H1 (cell line): ENCODE measurements around the gene ADD2. TPM values are rescaled to one million over a fixed set of nuclear protein-coding genes. Genes with fewer than 3 reads are reported as not detected.

ENCODE experiments used
- CTCF ChIA-PET: fragments of 300-600 bp; sonication (Branson Sonifier 250); formaldehyde crosslinking; loops from one replicate; lab custom pipeline; 2021; ENCODE audit not compliant: partially characterized antibody; lab: Charles Lee
- POLR2A ChIA-PET: fragments of 300-600 bp; sonication (Branson Sonifier 250); formaldehyde crosslinking; loops from one replicate; lab custom pipeline; 2021; ENCODE audit warnings: inconsistent platforms; ENCODE audit not compliant: partially characterized antibody; lab: Charles Lee
- DNase-seq, 2 experiments: peaks; one replicate each; pipeline versions ENCODE4 v3.0.0 to v3.0.0-alpha.2; 2010 to 2022; ENCODE audit warnings: low spot score in 2 of 2, low read depth in 1 of 2, mixed read lengths in 1 of 2
- FAIRE-seq: peaks from 2 replicates; lab custom pipeline; 2011; peaks lifted over from hg19 to GRCh38; lab: Jason Lieb, UNC
- H2AFZ ChIP-seq: 2 replicates; pipeline ENCODE4 v1.8.1; 2012; ENCODE audit warnings: low read length, inconsistent platforms
- H2AK5ac ChIP-seq: 2 replicates; pipeline ENCODE4 v1.6.1; 2013; ENCODE audit warnings: low read depth, low read length
- H2BK120ac ChIP-seq: replicated peaks from 2 replicates; pipeline ENCODE3; 2013; ENCODE audit warnings: low read depth, low read length, inconsistent platforms
- H2BK12ac ChIP-seq: 2 replicates; pipeline ENCODE4 v1.6.1; 2013; ENCODE audit warnings: low read depth, low read length
- H2BK15ac ChIP-seq: 2 replicates; pipeline ENCODE4 v1.6.1; 2013; ENCODE audit warnings: low read length
- H2BK20ac ChIP-seq: 2 replicates; pipeline ENCODE4 v1.6.1; 2013; ENCODE audit warnings: low read length
- H2BK5ac ChIP-seq: 2 replicates; pipeline ENCODE4 v1.6.1; 2013; ENCODE audit warnings: low read depth, low read length
- H3K14ac ChIP-seq: 2 replicates; pipeline ENCODE4 v1.6.1; 2013; ENCODE audit warnings: inconsistent platforms; ENCODE audit not compliant: insufficient read length
- H3K18ac ChIP-seq: 2 replicates; pipeline ENCODE4 v1.6.1; 2013; ENCODE audit warnings: low read length; ENCODE audit errors: extremely low read depth
- H3K23ac ChIP-seq: 2 replicates; pipeline ENCODE4 v1.6.1; 2013; ENCODE audit warnings: inconsistent platforms; ENCODE audit not compliant: insufficient read length
- H3K23me2 ChIP-seq: 2 replicates; pipeline ENCODE4 v1.6.1; 2013; ENCODE audit warnings: low read depth, low read length
- H3K27ac ChIP-seq: 2 replicates; pipeline ENCODE4 v1.6.1; 2011; ENCODE audit warnings: low read depth, low read length, inconsistent platforms
- H3K27me3 ChIP-seq, 4 experiments: replicated peaks in 1 of 4; 1 replicate in 1 of 4; 2 replicates in 3 of 4; pipeline versions ENCODE4 v1.6.1 to v1.8.1; 2011 to 2013; ENCODE audit warnings: low read length in 3 of 4, mild to moderate bottlenecking in 3 of 4, inconsistent platforms in 2 of 4, mixed read lengths in 2 of 4, moderate library complexity in 1 of 4; ENCODE audit not compliant: control insufficient read depth in 3 of 4, insufficient read depth in 3 of 4; ENCODE audit errors: extremely low read depth in 1 of 4
- H3K36me3 ChIP-seq, 4 experiments: 2 replicates each; pipeline versions ENCODE4 v1.6.1 to v1.8.1; 2011 to 2013; ENCODE audit warnings: mild to moderate bottlenecking in 4 of 4, low read length in 3 of 4, moderate library complexity in 2 of 4, control low read depth in 1 of 4, inconsistent platforms in 1 of 4; ENCODE audit not compliant: insufficient read depth in 4 of 4, control insufficient read depth in 2 of 4
- H3K4ac ChIP-seq: replicated peaks from 2 replicates; pipeline ENCODE3; 2013; ENCODE audit warnings: low read length, low read depth, mixed read lengths, inconsistent platforms; ENCODE audit not compliant: insufficient read length
- H3K4me1 ChIP-seq, 4 experiments: replicated peaks in 1 of 4; 1 replicate in 1 of 4; 2 replicates in 3 of 4; pipeline versions ENCODE4 v1.6.1 to v1.8.1; 2011 to 2013; ENCODE audit warnings: low read length in 3 of 4, inconsistent platforms in 2 of 4, mixed read lengths in 1 of 4; ENCODE audit not compliant: insufficient read depth in 4 of 4, control insufficient read depth in 3 of 4
- H3K4me2 ChIP-seq, 2 experiments: 2 replicates each; pipeline versions ENCODE4 v1.6.1 to v1.8.1; 2011 to 2013; ENCODE audit warnings: low read depth in 2 of 2, low read length in 2 of 2, control low read depth in 1 of 2, inconsistent platforms in 1 of 2, mild to moderate bottlenecking in 1 of 2; ENCODE audit not compliant: insufficient read depth in 1 of 2
- H3K4me3 ChIP-seq, 4 experiments: fragments of 200-600, 300-600 bp in 1 of 4; sonication (generic), shearing (Covaris generic), sonication (Bioruptor Twin) in 1 of 4; 2 replicates each; pipeline versions ENCODE4 v1.5.1 to v1.8.1; 2011 to 2016; ENCODE audit warnings: low read length in 4 of 4, low read depth in 3 of 4, control low read depth in 2 of 4, inconsistent platforms in 2 of 4, mild to moderate bottlenecking in 2 of 4, mixed read lengths in 1 of 4, moderate library complexity in 1 of 4; ENCODE audit not compliant: insufficient read depth in 2 of 4; ENCODE audit errors: extremely low read depth in 1 of 4
- H3K56ac ChIP-seq: replicated peaks from 2 replicates; pipeline ENCODE3; 2013; ENCODE audit warnings: low read depth, mild to moderate bottlenecking, mixed read lengths, low read length, inconsistent platforms; ENCODE audit not compliant: insufficient read length
- H3K79me1 ChIP-seq: 2 replicates; pipeline ENCODE4 v1.6.1; 2013; ENCODE audit warnings: low read depth, low read length, control low read depth
- H3K79me2 ChIP-seq, 2 experiments: 2 replicates each; pipeline versions ENCODE4 v1.6.1 to v1.8.1; 2012 to 2013; ENCODE audit warnings: low read length in 2 of 2, mild to moderate bottlenecking in 2 of 2, inconsistent platforms in 1 of 2; ENCODE audit not compliant: insufficient read depth in 2 of 2, control insufficient read depth in 1 of 2
- H3K9ac ChIP-seq, 4 experiments: replicated peaks in 1 of 4; 1 replicate in 1 of 4; 2 replicates in 3 of 4; pipeline versions ENCODE4 v1.6.1 to v1.8.1; 2011 to 2013; ENCODE audit warnings: low read depth in 3 of 4, low read length in 3 of 4, control low read depth in 2 of 4, mild to moderate bottlenecking in 2 of 4, moderate library complexity in 2 of 4, inconsistent platforms in 1 of 4; ENCODE audit errors: extremely low read depth in 1 of 4
- H3K9me3 ChIP-seq, 2 experiments: 2 replicates each; pipeline versions ENCODE4 v1.6.1 to v1.8.1; 2012 to 2013; ENCODE audit warnings: mild to moderate bottlenecking in 2 of 2, moderate library complexity in 2 of 2, control low read depth in 1 of 2, inconsistent platforms in 1 of 2, low read depth in 1 of 2, low read length in 1 of 2, mixed read lengths in 1 of 2; ENCODE audit not compliant: insufficient read depth in 2 of 2
- H4K20me1 ChIP-seq, 2 experiments: replicated peaks in 1 of 2; 2 replicates each; pipeline versions ENCODE3 to v1.8.1; 2011 to 2013; ENCODE audit warnings: inconsistent platforms in 2 of 2, low read length in 2 of 2, mild to moderate bottlenecking in 1 of 2; ENCODE audit not compliant: insufficient read depth in 2 of 2, control insufficient read depth in 1 of 2
- H4K5ac ChIP-seq: 2 replicates; pipeline ENCODE4 v1.6.1; 2013; ENCODE audit warnings: low read length, low read depth, mixed read lengths, inconsistent platforms; ENCODE audit not compliant: insufficient read length
- H4K8ac ChIP-seq: 2 replicates; pipeline ENCODE4 v1.8.0; 2013; ENCODE audit warnings: mild to moderate bottlenecking, moderate library complexity, low read length, inconsistent platforms; ENCODE audit not compliant: insufficient read depth; ENCODE audit errors: extremely low read depth
- H4K91ac ChIP-seq: replicated peaks from 2 replicates; pipeline ENCODE3; 2013; ENCODE audit warnings: low read length, mixed read lengths, inconsistent platforms; ENCODE audit not compliant: insufficient read length
- EGR1 ChIP-seq: IDR thresholded peaks from 2 replicates; pipeline ENCODE4 v1.6.1; 2011; ENCODE audit warnings: low read depth, low read length, borderline replicate concordance
- TAF7 ChIP-seq: optimal IDR thresholded peaks from 2 replicates; pipeline ENCODE3; 2011; ENCODE audit warnings: low read depth, mild to moderate bottlenecking, inconsistent platforms, low read length, moderate library complexity, borderline replicate concordance
- WGBS, 2 experiments: shearing (Covaris generic) in 1 of 2; methylation state at CpG; one replicate each; pipeline versions ENCODE4 v1.1.6 to v1.1.7; 2013 to 2015; ENCODE audit warnings: low lambda C conversion rate in 2 of 2, mixed read lengths in 2 of 2, inconsistent platforms in 1 of 2, low coverage in 1 of 2, missing lambda C conversion rate in 1 of 2; ENCODE audit not compliant: insufficient replicate concordance in 2 of 2, insufficient coverage in 1 of 2, insufficient read length in 1 of 2; ENCODE audit errors: extremely low coverage in 1 of 2, missing lambda C conversion rate in 1 of 2; 5-methylcytosine and 5-hydroxymethylcytosine counted together
- polyA plus RNA-seq, 7 experiments: library from polyadenylated mRNA; depleted of rRNA in 3 of 7; stranded (reverse) in 5 of 7; unstranded in 2 of 7; fragments of >200 nt in 5 of 7; fragments of 200-250 nt in 2 of 7; gene quantifications; 1 replicate in 5 of 7; 2 replicates in 1 of 7; 4 replicates in 1 of 7; pipeline versions ENCODE4 v1.2.1 to v1.2.3, GENCODE V29; 2011 to 2013; ENCODE audit warnings: missing spikeins in 2 of 7, mixed read lengths in 2 of 7
- total RNA-seq: library from RNA; stranded (reverse); fragmentation: NEBNext Ultra II Directional; extraction: Animal tissue kit (Norgen Biotek cat#: 25700); gene quantifications from 2 replicates; pipeline ENCODE4 v1.2.1, GENCODE V29; 2021

ADD2 gene
- total and polyA plus RNA-seq, 2 of the 8 experiments (the other 6 are each of a cell fraction or from before 2014, with no cell fraction given) = 58.5 to 170 TPM

DNA sequence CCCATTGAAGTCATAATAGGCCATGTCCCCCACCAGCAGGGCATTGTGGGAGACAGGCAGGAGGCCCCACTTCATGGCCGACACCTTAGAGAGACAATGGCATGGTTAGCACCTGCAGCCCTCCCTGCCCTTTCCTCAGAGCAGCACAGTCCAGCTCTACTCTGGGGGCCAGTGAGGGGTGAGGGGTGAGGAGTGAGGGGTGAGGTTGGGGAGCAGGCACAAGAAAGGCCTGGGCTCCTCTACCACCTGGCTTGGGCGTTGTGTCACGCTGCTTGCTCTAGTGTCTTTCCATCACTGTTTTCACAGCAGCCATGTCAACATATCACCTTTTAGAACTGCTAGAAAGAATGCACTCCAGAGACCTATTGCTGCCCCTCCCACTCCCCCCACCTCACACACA, 77.2 kb downstream of the ADD2 start:
- Histone ChIP-seq H4K91ac (no peak overlapping the region), H3K79me2 (no peaks in the 10 kb centered on the region), H3K4ac (no peak overlapping the region)
- TF ChIP-seq EGR1 (no peak), TAF7 (no peak)
- TF ChIP-seq, all 59 proteins: peak for 0
- Histone ChIP-seq H3K27ac (no peak overlapping the region), H3K23ac (no peak overlapping the region), H3K36me3 (peaks cover 26 to 61% (median 53%) of the 10 kb centered on the region in 4 experiments), H2BK15ac (no peak overlapping the region), H3K4me2 (no peak overlapping the region), H2BK20ac (no peak overlapping the region), H4K8ac (no peak overlapping the region), H3K79me1 (peaks cover 3% of the 10 kb centered on the region; the same call in 1 of the 2 replicates), H3K9me3 (no peaks in the 10 kb centered on the region), H3K4me1 (peaks cover 0 to 9% (median 2%) of the 10 kb centered on the region in 4 experiments; a peak in 5 of 7 replicates), H2BK5ac (no peak overlapping the region), H3K23me2 (no peaks in the 10 kb centered on the region), H4K5ac (no peak overlapping the region), H3K4me3 (no peak overlapping the region), H3K18ac (no peak overlapping the region), H2AK5ac (no peak overlapping the region), H3K14ac (no peak overlapping the region), H3K56ac (no peak overlapping the region), H3K27me3 (no peaks in the 10 kb centered on the region), H4K20me1 (peaks cover 0 to 13% of the 10 kb centered on the region in 2 experiments), H2BK12ac (no peak overlapping the region), H2AFZ (no peak overlapping the region), H2BK120ac (no peak overlapping the region), H3K9ac (no peak overlapping the region)
- CTCF ChIA-PET = interaction anchor here (0.6 to 7.5 kb wide), 4 partner anchors 21 to 96 kb away, joined by 3 to 117 read pairs (median 38); partner anchors contain the start of genes ADD2 and FIGLA
- DNase-seq = no peak
- 94% methylated on average over 3 of the region's 3 CpGs; no CpG with 5 or more reads in 1 of the 2 experiments for WGBS, 2 experiments
- no peak for FAIRE-seq
- POLR2A ChIA-PET = no interaction called here
